Activated CD4-positive, alpha-beta T cell treated with anti-CD3 and anti-CD28 coated beads, Interleukin-2, amount 50 U/mL, for 48 hours (primary cell): Measurements from ENCODE around the gene OTOGL.
"Not testable (repeated sequence)": the region's sequence is repeated elsewhere in the genome, so short reads cannot be mapped to it uniquely, and the experiment has no call there.

ENCODE experiments used
- DNase-seq, 2 experiments: peaks; one replicate each; pipeline ENCODE4 v3.0.0-alpha.2; 2020

OTOGL gene

DNA sequence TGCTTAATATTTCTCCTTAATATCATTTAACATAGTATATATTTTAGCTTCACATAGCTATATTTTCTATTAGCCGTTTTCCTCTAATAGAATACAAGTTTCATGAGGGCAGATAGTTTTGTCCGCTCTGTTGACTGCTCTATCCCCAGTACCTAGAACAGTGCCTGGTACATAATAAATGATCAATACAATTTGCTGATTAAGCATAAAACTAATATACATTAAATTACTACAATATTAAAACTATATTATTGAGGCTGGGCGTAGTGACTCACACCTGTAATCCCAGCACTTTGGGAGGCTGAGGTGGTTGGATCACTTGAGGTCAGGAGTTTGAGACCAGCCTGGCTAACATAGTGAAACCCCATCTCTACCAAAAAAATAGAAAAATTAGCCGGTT lies 128.6 kb downstream of the OTOGL start:
- not testable (repeated sequence) for DNase-seq

DNA sequence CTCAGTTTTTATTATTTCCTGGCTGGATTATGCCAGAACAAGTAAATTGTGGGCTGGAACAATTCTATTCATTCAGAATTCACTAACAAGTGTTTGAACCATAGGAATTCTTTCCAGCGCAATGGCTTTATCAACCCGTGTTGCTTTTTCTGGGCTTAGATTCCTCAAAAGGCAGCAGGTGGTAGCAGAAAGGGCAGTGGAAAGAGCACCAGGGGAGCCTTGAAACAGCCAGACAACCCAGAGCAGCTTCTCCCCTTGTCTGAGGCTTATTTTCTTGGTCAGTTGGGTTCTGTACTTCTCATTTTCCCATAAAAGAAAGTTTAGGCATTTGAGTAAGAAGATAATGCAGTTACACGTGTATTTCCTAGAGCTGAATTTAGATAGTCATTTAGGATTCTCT lies 130.7 kb downstream of the OTOGL start:
- no peak for DNase-seq

DNA sequence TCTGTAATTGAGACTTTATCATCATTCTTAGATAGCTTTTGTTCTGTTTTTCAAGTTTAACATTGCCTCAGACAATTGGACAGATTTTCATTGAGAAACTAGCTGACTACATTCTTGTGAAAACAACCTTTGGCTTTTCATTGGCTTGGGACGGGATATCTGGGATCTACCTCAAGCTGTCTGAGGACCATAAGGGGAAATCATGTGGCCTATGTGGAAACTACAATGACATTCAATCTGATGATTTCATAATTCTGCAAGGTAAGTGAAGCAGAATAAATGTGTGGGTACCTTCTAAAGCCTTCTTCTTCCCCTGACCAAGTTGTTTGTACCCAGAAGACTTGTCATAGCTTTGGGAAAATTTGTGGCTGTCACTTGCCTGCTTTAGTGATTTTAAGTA lies 133.5 kb downstream of the OTOGL start:
- DNase-seq, result no peak

DNA sequence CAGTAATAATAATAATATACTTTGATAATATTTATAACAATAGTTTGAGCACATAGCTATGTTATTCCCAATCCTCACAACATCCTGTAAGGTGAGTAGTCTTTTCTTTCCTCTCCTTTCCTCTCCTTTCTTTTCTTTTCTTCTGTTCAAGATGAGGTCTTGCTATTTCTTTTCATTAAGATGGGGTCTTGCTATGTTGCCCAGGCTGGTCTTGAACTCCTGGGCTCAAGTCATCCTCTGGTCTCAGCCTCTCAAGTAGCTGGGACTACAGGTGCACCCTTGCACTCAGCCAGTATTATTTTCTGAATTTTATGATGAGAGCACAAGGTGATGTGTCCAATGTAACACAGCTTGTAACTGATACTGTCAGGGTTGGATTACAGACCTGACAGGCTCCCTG lies 134.6 kb downstream of the OTOGL start:
- no peak for DNase-seq

DNA sequence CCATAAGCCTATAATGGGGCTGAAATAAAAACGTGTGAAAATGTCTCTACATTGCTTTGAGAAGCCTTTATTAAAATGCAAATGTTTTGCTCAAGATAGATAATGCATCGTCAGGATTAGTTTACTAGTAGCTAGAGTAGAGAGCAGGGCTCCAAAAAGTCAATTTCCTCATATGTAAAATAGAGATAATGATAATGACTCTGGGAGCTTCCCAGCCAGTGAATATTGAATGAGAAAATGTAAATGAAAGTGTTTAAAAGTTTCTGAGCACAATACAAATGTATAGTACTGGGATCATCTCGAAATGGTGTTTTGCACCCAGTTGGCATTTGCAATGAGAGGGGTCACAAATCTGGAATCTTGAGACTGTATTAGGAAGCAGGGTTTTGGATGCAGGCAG lies 135.3 kb downstream of the OTOGL start:
- no peak for DNase-seq

DNA sequence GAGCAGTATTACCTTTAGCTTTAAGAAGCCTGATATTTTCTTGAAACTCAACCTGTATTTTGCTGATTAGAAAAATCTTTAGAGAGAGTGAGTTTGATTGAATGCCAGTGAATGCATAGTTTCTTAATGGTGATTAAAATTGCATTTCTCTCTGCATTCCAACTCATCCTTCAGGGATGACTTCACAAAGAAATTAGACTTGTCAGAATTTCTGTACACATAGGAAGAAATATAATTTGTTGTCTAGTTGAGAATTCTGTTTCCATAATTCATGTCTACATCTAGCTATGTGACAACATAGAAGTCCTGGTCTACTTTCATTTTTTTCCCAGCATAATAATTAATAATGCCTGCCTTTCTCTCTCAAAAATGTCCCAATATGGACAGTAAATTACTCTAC lies 136.6 kb downstream of the OTOGL start:
- no peak for DNase-seq

DNA sequence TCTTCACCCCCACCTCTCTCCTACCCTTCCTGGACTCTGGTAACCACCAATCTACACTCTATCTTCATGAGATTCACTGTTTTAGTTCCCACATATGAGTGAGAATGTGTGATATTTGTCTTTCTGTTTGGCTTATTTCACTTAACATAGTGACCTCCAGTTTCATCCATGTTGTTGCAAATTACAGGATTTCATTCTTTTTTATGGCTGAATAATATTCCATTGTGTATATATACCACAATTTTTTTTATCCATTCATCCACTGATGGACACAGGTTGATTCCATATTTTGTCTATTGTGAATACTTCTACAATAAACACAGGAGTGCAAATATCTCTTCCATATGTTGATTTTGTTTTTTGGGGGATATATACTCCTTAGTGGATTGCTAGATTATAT lies 140.5 kb downstream of the OTOGL start:
- no peak for DNase-seq

DNA sequence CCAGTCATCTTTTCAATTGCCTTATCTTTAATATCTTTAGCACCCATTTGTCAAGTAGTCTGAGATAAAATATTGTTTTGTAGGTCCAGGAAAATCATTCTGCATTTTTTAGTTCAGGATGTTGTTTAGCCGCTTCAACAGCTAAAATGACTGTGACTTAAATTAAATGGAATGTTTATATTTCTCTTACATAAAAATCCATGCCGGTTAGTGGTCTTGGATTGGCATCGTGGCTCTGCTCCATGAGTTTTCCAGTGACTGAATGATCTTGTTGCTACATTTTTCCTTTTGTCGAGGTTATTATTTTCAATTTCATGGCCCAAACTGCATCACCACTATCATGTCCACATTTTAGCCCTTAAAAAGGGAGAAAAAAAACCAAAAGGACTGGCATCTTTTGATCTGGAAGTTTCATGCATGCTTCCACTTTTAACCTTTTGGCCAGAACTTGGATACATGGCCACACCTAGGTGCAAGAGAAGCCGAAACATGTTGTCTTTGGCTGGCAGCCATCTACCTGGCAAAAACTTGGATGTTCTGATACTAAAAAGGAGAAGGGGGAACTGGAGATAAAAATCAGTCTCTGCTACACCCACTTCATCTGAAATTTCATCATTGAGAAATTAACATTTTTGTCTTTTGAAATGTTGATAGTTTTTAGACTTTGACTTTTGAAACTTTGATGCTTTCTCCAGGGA lies 142.4 kb downstream of the OTOGL start:
- DNase-seq, result no peak

DNA sequence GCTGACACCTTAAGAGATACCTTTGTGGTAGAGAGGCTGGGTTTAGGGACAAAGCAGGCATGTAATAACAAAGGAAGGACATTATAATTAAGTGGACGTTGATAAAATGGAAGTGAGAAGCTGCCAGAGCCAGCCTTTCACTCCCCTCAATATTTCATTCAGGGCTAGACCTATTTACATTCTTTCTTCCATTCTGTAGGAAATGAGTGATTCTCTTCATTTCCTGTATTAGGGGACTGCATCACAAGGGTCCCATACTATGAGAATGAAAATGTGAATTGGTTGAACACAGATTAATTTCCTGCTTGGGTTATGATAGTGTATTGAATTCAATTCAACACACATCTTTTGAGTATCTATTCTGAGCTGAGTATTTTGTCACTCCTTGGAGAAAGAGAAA lies 143.0 kb downstream of the OTOGL start:
- no peak for DNase-seq

DNA sequence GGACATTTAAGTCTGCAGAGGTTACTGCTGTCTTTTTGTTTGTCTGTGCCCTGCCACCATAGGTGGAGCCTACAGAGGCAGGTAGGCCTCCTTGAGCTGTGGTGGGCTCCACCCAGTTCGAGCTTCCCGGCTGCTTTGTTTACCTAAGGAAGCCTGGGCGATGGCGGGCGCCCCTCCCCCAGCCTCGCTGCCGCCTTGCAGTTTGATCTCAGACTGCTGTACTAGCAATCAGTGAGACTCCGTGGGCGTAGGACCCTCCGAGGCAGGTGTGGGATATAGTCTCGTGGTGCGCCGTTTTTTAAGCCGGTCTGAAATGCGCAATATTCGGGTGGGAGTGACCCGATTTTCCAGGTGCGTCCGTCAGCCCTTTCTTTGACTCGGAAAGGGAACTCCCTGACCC lies 150.2 kb downstream of the OTOGL start:
- DNase-seq, result not testable (repeated sequence)

DNA sequence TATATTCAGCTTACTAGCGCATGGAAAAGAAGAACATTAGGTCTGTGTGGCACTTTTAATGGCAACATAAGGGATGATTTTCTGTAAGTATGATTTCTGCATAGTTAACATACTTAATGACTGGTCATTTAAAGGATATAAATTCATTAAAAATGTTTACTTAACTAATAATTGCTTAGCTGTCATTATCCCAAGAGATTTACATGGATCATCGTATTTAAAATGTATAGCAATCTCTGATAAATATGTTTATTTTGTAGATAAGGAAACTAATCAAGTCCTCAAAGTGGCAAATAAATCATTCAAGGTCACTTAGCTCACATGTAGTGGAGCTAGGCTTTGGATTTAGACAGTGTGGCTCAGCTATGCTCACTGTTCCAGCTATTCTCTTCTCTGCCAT lies 158.6 kb downstream of the OTOGL start:
- DNase-seq, result no peak

DNA sequence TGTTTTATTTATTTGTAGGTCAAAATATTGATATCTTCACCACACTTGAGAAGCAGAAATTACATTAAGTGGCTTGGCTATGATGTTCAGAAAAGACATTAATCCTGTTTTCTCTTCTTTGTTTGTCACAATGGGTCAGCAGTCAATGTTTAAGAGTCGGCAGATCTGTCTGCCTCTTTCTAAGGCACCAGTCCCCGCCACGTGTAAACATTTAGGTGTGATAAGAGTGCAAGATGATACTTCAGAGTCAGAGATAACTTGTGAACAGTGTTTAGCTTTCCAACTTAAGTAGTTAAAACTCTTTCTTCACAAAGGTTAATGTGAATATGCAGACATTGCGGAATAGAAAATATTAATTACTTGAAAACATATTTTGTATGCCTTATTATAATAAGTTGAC lies 160.9 kb downstream of the OTOGL start:
- DNase-seq, result no peak

DNA sequence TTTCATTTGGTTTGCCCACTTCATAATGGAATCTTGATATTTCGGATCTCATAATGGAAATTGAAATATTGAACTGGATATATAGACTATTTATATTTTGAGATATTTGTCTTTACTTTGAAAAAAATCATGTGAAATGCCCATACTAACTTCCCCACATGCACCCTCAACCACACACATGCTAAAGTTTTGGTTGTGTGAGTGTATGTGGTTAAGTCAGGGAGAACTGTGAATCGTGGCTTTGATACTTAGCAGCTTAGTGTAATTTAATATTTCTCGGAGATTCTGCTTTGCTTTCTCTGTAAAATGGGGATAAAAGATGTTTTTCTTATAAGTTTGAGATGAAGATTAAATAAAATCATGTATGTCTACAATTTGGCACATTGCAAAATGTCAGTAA lies 162.1 kb downstream of the OTOGL start:
- no peak for DNase-seq

DNA sequence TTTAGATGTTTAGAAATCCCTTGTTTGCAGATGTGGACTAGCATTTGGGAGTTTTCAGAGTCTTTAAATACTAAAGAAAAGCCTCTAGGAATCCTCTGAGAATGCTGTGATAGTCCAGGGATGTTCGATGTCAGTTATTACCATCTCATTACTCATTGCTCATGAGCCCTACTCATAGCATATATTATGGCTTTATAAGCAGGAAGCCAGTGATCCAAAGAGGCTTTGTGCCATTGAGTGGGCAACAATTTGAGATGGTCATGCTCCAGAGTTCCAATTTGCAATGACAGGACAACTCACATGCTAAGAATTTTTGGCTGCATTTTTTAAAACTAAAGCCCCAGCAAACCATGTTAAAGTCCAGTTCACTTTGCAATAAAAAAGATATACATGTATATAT lies 163.0 kb downstream of the OTOGL start:
- DNase-seq, result no peak

DNA sequence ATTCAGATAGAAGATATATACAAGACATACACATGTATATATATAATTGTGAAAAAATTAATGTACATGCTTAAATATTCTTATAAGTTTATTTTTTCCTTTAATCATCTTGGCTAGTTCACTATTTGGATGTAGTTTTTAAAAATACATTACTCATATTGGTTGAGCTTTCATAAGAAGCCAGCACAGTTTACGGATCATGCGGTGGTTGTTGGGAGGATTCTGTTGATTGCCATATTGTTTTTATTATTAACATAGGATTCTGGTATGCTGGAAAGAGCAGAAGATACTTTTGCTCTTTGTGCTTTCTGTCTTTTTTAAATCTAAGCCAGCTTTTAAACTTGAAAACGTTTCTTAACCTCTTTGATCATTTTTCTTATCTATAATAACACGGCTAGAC lies 163.4 kb downstream of the OTOGL start:
- no peak for DNase-seq

DNA sequence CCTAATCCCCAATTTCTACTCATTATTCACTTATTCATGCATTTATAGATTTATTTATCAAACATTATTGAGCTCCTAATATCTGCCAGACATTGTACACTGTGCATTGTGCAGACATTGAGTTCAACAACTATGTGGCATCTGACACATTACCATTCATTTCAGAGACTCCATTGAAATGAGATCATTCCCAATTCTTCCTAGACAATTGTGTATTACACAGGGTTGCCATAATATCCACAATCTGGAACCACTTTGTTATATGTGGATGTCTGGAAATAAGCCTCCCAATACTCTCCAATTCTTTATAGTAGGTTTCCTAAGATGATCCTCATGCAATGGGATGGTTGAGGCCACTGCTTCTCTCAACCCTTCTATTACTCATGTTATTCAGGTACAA lies 165.0 kb downstream of the OTOGL start:
- no peak for DNase-seq

DNA sequence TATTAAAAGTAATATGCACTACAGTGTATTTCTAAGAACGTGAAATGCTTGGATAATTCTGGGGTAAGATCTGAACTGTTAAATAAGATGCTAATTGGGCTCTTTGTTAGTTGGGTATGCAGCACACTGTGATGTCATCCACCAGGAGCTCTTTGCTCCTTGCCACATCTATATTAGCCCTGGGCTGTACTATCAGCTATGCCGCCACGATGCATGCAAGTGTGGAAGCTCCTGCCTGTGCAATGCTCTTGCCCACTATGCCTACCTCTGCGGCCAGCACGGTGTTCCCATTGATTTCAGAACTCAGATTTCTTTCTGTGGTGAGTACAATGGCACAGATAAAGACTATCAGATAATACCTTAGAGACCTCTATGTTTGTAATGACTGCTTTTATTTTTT lies 165.6 kb downstream of the OTOGL start:
- DNase-seq, result no peak

DNA sequence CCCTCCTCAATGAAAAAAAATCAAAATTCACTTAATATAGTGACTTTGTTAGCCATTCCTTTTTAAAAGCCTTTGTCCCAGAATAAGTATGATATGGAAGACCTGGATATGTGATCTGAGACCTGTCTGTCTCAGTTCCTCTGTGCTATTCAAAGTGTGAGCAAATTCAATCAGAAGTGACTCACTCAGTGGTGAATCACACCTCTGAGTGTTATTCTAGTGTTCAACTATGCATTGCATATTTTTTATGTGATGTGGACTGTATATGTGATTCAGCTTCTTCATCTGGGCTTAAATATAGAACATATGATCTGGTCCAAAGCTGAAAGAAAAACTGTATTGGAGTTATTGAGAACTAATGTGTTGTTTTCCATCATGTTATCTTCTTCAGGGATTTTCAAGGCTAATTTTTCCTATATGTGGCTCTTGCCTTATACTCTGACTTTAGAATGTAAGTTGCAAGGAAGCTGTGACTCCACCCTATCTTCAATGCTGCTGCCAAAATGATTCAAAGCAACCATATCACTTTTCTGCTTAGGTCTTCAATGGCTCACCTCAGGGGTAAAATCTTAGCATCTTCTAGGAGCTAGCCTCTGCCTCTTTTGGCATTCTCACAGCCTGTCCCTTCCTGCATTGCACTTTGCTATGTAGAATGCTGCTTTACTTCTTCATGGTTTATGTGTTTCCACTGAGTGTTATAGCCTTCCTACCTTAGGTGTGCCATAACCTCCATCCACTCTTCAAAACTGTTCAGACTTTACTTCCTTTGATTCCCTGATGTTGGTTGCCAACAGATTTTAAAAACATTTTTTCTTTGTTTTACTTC lies 169.8 kb downstream of the OTOGL start:
- DNase-seq, result no peak

DNA sequence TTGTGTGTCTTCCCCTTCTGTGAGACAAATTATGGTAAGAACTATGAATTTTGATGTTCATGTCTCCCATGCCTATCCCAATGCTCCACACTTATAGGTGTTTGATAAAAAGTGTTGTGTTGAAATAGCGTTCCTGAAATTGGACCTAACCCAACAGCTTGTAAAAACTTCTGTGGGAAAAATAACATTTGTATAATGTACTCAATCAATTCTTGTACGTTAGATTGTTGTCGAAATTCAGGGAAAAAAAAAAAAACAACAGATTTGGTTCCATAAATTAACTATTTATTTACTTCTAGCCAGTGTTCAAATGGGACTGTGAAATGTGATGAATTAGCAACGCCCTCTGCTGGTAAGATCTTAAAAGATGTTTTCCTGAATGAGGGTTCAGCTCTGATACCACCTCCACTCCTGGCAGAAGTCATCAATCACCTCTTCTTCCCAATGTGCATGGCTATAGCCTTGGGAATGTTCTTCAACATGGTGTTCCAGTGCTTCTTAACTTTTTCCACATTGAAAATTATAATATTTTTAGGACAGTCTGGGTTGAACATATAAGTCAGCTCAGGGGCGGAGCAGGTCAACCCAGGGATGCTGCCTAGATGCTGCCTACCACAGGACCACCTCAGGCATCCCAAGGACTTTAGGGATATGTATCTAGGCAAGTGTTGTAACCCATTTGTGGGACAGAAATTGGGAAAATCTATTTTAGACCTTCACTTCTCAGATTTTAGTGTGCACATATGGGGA lies 170.6 kb downstream of the OTOGL start:
- no peak for DNase-seq

DNA sequence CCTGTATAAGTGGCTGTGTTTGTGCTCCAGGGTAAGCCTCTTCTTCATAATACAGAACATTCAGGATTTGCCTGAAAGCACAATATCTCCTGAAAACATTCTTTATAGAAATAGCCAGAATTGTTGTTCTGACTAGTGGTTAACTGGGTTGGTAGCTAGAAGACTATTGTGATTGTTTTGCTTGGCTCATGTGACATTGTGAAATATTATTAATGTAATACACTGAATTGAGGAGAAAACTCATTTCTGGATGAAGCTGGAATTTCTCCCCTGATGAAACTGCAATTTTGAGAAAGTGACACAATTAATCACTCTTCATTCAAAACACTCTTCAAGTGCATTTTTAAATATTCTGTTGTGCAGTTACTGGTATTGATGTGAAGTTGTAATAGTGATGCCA lies 172.4 kb downstream of the OTOGL start:
- no peak for DNase-seq

DNA sequence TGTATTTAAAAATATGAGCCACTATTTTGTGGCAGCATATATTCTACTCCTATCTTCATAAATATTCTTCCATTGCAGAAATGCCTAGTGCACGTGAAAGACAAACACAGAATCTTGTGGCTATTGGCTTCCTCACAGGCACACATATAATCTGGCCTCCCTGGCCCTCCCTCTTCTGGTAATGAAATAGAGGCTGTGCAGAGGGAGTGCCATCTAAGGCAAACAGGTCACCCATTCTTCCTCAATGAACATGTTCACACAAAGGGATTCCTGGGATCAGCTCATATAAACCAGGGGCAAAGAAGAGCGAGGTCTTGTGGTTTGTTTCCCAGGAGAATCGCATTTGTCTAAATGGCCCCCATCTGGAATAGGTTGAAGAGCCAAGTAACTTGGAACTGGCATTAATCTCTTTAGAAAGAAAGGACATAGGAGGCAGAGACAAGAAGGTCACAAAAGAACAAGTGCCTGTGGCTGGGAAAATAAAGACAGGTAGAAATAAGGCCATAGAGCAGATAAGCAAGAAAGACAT lies 173.1 kb downstream of the OTOGL start:
- no peak for DNase-seq

DNA sequence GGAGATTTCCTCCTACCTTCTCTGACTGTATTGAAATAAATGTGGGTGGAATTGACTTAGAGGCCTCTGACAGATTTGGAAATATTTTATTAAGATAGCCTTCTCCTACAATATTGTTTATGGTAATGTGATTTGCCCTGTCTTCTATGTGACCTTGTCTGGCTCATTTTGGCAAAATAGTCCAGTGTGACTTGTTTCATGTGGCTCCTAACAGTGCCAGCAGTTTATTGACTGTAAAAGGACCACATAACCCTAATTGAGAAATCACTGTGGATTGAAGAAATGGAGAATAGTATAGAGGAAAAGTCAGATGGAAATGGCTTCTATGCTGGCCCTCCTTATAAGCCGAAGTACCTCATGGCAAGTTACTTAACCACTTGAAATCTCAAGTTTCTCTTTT lies 173.8 kb downstream of the OTOGL start:
- DNase-seq, result no peak

DNA sequence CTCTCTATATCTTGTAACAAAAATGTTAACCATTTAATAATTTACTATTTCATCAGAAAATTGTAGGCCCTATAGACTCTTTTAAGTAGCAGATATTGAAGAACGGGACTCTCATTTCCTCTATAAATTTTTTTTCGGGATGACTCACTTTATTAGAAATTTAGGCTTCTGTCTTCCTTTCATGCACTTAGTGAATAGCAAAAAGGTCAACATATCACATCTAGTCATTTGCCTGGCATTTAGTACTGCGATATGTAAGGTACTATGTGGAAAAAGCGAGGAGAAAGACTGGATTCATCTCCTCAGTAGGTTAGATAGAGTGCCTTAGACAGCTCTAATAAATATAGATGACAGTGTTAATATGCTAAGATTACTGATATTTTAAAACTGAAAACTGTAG lies 178.4 kb downstream of the OTOGL start:
- DNase-seq, result no peak

DNA sequence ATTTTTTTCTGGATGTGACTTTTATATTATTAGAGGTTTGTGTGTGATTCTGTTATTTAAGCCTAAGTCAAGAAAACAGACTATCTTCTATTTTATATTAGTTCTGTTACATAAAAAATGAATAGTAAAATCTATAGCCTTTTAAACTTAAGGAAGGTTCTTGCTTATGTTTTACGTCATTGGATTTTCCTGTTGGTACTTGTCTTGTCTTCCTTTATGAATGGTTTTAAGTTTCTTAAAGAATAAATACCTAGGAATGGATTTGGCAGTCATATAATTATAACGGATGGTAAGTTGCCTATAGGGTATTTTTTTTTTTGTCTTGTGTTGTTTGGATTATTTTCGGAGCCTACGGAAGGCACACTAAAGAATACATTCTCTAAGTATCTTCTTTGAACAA lies 182.9 kb downstream of the OTOGL start:
- DNase-seq, result no peak
